GM18505 (cell line): ENCODE results near the gene GPI.
"Not testable (repeated sequence)": the region's sequence is repeated elsewhere in the genome, so short reads cannot be mapped to it uniquely, and the experiment has no call there.

Source experiments
- ATAC-seq: cut with Tn5 transposase; IDR thresholded peaks from one replicate; pipeline ENCODE4 v1.9.1; 2021; ENCODE audit not compliant: unreplicated experiment
- POLR2A ChIP-seq: IDR thresholded peaks from 4 replicates; pipeline ENCODE4 v1.6.1; 2011; ENCODE audit warnings: borderline replicate concordance; ENCODE audit not compliant: insufficient read depth, insufficient read length; ENCODE audit errors: extremely low read depth

GPI gene

GRCh38 chr19:34328982-34329381 is 36.0 kb upstream of the GPI start:
- no peak for TF ChIP-seq POLR2A
- ATAC-seq = no peak

GRCh38 chr19:34330116-34330515 is 34.9 kb upstream of the GPI start:
- no peak for TF ChIP-seq POLR2A
- no peak for ATAC-seq

GRCh38 chr19:34330596-34330995 is 34.4 kb upstream of the GPI start:
- not testable (repeated sequence) for ATAC-seq

- ATAC-seq = not testable (repeated sequence)
Measured at GRCh38 chr19:34331596-34331995, 33.4 kb upstream of the GPI start.

- no peak for ATAC-seq
- no peak for TF ChIP-seq POLR2A
Measured at GRCh38 chr19:34332027-34332760, 32.8 kb upstream of the GPI start.

GRCh38 chr19:34335914-34336313 is 29.1 kb upstream of the GPI start:
- ATAC-seq = no peak
- no peak for TF ChIP-seq POLR2A

GRCh38 chr19:34336781-34337271 is 28.2 kb upstream of the GPI start:
- no peak for TF ChIP-seq POLR2A
- ATAC-seq = no peak

- ATAC-seq = no peak
- TF ChIP-seq POLR2A = no peak
Measured at GRCh38 chr19:34337739-34338138, 27.3 kb upstream of the GPI start.

- no peak for TF ChIP-seq POLR2A
Measured at GRCh38 chr19:34341935-34342680, 22.9 kb upstream of the GPI start.

GRCh38 chr19:34343751-34344150 is 21.2 kb upstream of the GPI start:
- ATAC-seq = no peak

More at GRCh38 chr19:34341935-34342680, 22.9 kb upstream of the GPI start:
- ATAC-seq = no peak

GRCh38 chr19:34345947-34346351 is 19.0 kb upstream of the GPI start:
- ATAC-seq = no peak
- no peak for TF ChIP-seq POLR2A

More at GRCh38 chr19:34343751-34344150, 21.2 kb upstream of the GPI start:
- TF ChIP-seq POLR2A = no peak

- TF ChIP-seq POLR2A = no peak
- ATAC-seq = no peak
Measured at GRCh38 chr19:34347561-34348165, 17.3 kb upstream of the GPI start.

GRCh38 chr19:34348899-34349487 is 16.0 kb upstream of the GPI start:
- no peak for ATAC-seq
- TF ChIP-seq POLR2A = no peak
